Measurements from ENCODE around the gene MINK1.
"Not testable (repeated sequence)": the region's sequence is repeated elsewhere in the genome, so short reads cannot be mapped to it uniquely, and the experiment has no call there.

MINK1 gene

GRCh38 chr17:4812690-4813089 is 20.4 kb upstream of the MINK1 start:
- no peak for DNase-seq

- DNase-seq, result no peak
Measured at GRCh38 chr17:4815043-4815675, 18.0 kb upstream of the MINK1 start.

- DNase-seq, result no peak
Measured at GRCh38 chr17:4816826-4817225, 16.3 kb upstream of the MINK1 start.

- no peak for DNase-seq
Measured at GRCh38 chr17:4818276-4818675, 14.9 kb upstream of the MINK1 start.

GRCh38 chr17:4822835-4823234 is 10.3 kb upstream of the MINK1 start:
- DNase-seq, result no peak

- no peak for DNase-seq
Measured at GRCh38 chr17:4823373-4824089, 9.6 kb upstream of the MINK1 start.

- no peak for DNase-seq
Measured at GRCh38 chr17:4827399-4827798, 5.7 kb upstream of the MINK1 start.

GRCh38 chr17:4832829-4833177 is 337 bp upstream of the MINK1 start:
- DNase-seq, result not testable (repeated sequence)

- DNase-seq, result peak in 1 of 2 experiments; percentile 32
Measured at GRCh38 chr17:4833941-4834680, 971 bp downstream of the MINK1 start.

- DNase-seq, result no peak
Measured at GRCh38 chr17:4834681-4835020, 1.5 kb downstream of the MINK1 start.

- no peak for DNase-seq
Measured at GRCh38 chr17:4836221-4836620, 3.1 kb downstream of the MINK1 start.

GRCh38 chr17:4837471-4838308 is 4.5 kb downstream of the MINK1 start:
- no peak for DNase-seq

GRCh38 chr17:4838309-4838785 is 5.2 kb downstream of the MINK1 start:
- no peak for DNase-seq

GRCh38 chr17:4839221-4839620 is 6.1 kb downstream of the MINK1 start:
- DNase-seq, result no peak

GRCh38 chr17:4839965-4840892 is 7.1 kb downstream of the MINK1 start:
- DNase-seq, result no peak

GRCh38 chr17:4840893-4841242 is 7.7 kb downstream of the MINK1 start:
- DNase-seq, result no peak

GRCh38 chr17:4842376-4842775 is 9.2 kb downstream of the MINK1 start:
- DNase-seq, result no peak

- no peak for DNase-seq
Measured at GRCh38 chr17:4843321-4844000, 10.3 kb downstream of the MINK1 start.

- no peak for DNase-seq
Measured at GRCh38 chr17:4845118-4845517, 12.0 kb downstream of the MINK1 start.

GRCh38 chr17:4846635-4847390 is 13.7 kb downstream of the MINK1 start:
- DNase-seq, result no peak
